RWPE2 (cell line): ENCODE results near the gene PTPRD.

Experiments
- ATAC-seq: fragments of 200-7000 bp; cut with Tn5 transposase; 3 replicates; pipeline ENCODE4 v1.9.1; 2021; ENCODE audit warnings: low read depth
- DNase-seq: peaks from one replicate; pipeline ENCODE4 v3.0.0-alpha.2; 2020; ENCODE audit warnings: low spot score
- H3K27ac ChIP-seq: fragments of 450-650 bp; 2 replicates; pipeline ENCODE4 v1.5.1; 2017; ENCODE audit warnings: mild to moderate bottlenecking; ENCODE audit not compliant: poor library complexity, severe bottlenecking
- H3K27me3 ChIP-seq: fragments of 250-450 bp; sonication (Bioruptor Pico); 2 replicates; pipeline ENCODE4 v1.5.1; 2021; ENCODE audit warnings: mild to moderate bottlenecking, moderate library complexity; ENCODE audit not compliant: insufficient read depth, poor library complexity, severe bottlenecking
- H3K36me3 ChIP-seq: fragments of 250-450 bp; sonication (Bioruptor Pico); 2 replicates; pipeline ENCODE4 v1.5.1; 2020; ENCODE audit warnings: low read depth, mild to moderate bottlenecking, moderate library complexity
- H3K4me1 ChIP-seq: fragments of 250-450 bp; sonication (Bioruptor Pico); 2 replicates; pipeline ENCODE4 v1.5.1; 2021; ENCODE audit warnings: mild to moderate bottlenecking, moderate library complexity; ENCODE audit not compliant: insufficient read depth, poor library complexity, severe bottlenecking
- H3K4me3 ChIP-seq: fragments of 250-450 bp; sonication (Bioruptor Pico); 2 replicates; pipeline ENCODE4 v1.5.1; 2021; ENCODE audit warnings: mild to moderate bottlenecking, moderate library complexity; ENCODE audit not compliant: severe bottlenecking
- H3K9me3 ChIP-seq: fragments of 250-450 bp; sonication (Bioruptor Pico); 2 replicates; pipeline ENCODE4 v1.5.1; 2021; ENCODE audit warnings: mild to moderate bottlenecking, moderate library complexity; ENCODE audit not compliant: severe bottlenecking
- TF ChIP-seq, protein P1 (sequence below): fragments of 450-650 bp; IDR thresholded peaks from one replicate; pipeline ENCODE4 v1.5.1; 2017; ENCODE audit warnings: mild to moderate bottlenecking, moderate library complexity; ENCODE audit not compliant: poor library complexity, severe bottlenecking

PTPRD gene

DNA sequence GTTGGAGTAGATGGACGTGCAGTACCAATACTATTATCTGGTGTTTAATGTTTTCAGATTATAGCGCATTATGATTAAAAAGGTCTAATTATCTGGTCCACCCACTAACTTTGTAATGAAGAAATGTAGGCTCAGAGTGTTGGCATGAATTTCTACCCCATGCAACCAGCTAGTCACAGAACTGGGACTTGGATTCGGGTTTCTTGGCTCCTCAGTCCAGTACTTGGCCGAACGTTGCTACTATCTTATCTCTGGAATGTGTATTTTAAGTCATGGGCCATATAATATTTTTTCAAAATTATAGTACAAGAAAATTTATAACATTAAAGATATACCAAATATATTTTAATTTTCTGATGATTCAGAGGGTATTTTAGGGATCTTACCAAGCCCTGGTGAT lies 2155.7 kb downstream of the PTPRD start:
- TF ChIP-seq, protein P1, sequence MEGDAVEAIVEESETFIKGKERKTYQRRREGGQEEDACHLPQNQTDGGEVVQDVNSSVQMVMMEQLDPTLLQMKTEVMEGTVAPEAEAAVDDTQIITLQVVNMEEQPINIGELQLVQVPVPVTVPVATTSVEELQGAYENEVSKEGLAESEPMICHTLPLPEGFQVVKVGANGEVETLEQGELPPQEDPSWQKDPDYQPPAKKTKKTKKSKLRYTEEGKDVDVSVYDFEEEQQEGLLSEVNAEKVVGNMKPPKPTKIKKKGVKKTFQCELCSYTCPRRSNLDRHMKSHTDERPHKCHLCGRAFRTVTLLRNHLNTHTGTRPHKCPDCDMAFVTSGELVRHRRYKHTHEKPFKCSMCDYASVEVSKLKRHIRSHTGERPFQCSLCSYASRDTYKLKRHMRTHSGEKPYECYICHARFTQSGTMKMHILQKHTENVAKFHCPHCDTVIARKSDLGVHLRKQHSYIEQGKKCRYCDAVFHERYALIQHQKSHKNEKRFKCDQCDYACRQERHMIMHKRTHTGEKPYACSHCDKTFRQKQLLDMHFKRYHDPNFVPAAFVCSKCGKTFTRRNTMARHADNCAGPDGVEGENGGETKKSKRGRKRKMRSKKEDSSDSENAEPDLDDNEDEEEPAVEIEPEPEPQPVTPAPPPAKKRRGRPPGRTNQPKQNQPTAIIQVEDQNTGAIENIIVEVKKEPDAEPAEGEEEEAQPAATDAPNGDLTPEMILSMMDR: no peak
- H3K36me3 ChIP-seq: no peaks in the 10 kb centered on the region

DNA sequence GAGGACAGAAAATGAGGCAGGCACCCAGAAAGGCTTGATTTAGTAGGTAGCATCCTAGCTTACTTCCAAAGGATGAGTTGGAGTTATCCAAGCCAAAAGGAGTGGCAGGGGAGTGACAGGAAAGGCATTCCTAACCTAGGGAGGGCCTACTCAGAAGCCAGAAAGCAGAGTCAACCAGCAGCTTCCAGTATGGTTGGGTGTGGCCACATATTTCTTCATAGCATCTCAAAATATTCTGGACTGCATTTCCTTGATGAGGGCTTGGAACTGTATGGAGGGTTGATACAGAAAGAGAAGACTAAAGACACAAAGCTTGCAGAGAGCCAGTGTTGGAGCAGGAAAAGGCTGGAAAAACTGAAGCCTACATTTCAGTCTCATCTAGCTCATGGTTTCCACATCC lies 2156.5 kb downstream of the PTPRD start:
- Histone ChIP-seq H3K27me3 (no peaks in the 10 kb centered on the region), H3K36me3 (no peaks in the 10 kb centered on the region), H3K4me1 (no peaks in the 10 kb centered on the region), H3K4me3 (no peak overlapping the region), H3K9me3 (no peaks in the 10 kb centered on the region), H3K27ac (no peak overlapping the region)
- DNase-seq (no peak), ATAC-seq (peak; percentile 61; the same call in 1 of the 3 replicates)
- TF ChIP-seq, protein P1: no peak

More for the DNA sequence above, 2155.7 kb downstream of the PTPRD start:
- H3K4me3 ChIP-seq: no peak overlapping the region
- ATAC-seq (no peak), DNase-seq (no peak)
- no peaks in the 10 kb centered on the region for H3K9me3 ChIP-seq
- H3K4me1 ChIP-seq: no peaks in the 10 kb centered on the region
- H3K27ac ChIP-seq: no peak overlapping the region
- H3K27me3 ChIP-seq: no peaks in the 10 kb centered on the region

DNA sequence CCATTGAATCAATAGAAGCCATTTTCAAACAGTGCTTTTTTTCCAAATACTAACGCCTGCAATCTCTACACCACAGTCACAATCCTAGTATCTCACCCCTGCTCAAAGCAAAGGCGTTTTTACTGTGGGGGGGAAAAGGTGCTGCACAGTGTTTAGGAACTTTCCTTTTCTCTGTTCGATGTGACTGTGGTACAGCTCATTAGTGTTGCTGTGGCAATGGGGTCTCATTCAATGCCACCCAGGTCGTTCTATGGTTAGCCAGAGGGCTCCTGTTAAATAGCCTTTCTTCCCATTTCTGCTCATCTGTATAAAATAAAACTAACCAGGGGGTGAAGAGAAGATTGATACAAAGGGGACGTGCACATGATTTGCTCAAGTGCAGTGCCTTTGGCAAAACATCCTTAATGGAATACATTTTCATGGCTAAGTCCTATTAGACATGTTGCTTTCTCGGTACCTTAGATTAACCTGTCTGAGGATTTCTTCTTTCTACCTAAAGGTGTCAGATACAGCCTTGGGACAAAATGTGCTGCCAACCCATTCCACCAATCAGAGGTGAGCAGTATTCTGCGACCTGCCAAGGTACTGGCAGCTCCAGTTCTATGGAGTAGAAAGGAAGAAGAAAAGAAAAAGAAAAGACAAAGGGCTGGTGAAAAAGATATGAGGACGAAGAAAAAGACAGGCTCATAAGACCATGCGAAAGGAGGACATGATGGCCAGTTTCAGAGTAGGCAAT lies 2161.8 kb downstream of the PTPRD start:
- H3K27me3 ChIP-seq: no peaks in the 10 kb centered on the region

DNA sequence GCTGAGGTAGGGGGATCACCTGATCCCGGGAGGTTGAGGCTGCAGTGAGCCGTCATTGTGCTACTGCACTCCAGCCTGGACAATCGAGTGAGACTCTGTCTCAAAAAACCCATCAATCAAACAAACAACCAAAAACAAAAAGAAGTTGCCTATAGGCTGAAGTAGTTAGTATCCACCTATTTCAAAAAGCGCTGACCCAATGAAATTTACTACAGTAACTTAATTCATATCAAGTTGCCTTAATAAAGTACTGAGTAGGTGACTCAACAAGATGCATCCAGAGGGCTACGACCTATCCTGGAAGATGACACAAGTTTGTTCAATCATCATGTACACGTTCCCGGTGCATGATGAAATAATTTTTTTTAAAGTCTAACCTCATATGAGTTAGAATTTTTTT lies 2164.6 kb downstream of the PTPRD start:
- ATAC-seq (no peak), DNase-seq (no peak)
- TF ChIP-seq, protein P1: no peak

More for the DNA sequence above, 2161.8 kb downstream of the PTPRD start:
- ATAC-seq (no peak), DNase-seq (no peak)
- H3K36me3 ChIP-seq: no peaks in the 10 kb centered on the region
- H3K4me3 ChIP-seq: no peak overlapping the region
- TF ChIP-seq, protein P1: no peak
- no peaks in the 10 kb centered on the region for H3K9me3 ChIP-seq
- H3K4me1 ChIP-seq: no peaks in the 10 kb centered on the region
- no peak overlapping the region for H3K27ac ChIP-seq

DNA sequence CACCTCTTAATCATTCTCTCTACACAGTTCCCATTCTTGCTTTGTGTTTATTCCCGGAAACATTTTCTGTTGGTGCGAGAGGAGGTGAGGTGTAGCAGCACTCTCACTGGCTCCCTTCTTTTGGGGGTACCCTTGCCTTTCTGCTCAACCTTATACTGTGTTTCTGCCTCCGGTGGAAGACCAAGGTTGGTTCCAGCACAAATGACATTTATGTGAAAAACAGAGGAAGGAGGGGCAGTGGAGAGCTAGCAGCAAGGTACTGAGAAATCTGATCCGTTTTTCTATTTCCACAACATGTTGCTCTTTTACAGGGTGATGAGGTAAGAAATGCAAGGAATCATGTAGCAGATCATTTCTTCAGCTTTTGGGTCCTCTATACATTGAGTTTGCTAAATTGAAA lies 2165.2 kb downstream of the PTPRD start:
- TF ChIP-seq, protein P1: no peak
- H3K36me3 ChIP-seq: no peaks in the 10 kb centered on the region
- DNase-seq (no peak), ATAC-seq (no peak)
- H3K27me3 ChIP-seq: no peaks in the 10 kb centered on the region
- H3K27ac ChIP-seq: no peak overlapping the region
- H3K9me3 ChIP-seq: no peaks in the 10 kb centered on the region
- H3K4me1 ChIP-seq: no peaks in the 10 kb centered on the region
- H3K4me3 ChIP-seq: no peak overlapping the region

More for the DNA sequence above, 2164.6 kb downstream of the PTPRD start:
- Histone ChIP-seq H3K4me1 (no peaks in the 10 kb centered on the region), H3K27ac (no peak overlapping the region), H3K36me3 (no peaks in the 10 kb centered on the region), H3K4me3 (no peak overlapping the region), H3K27me3 (no peaks in the 10 kb centered on the region), H3K9me3 (no peaks in the 10 kb centered on the region)
